ENCODE measurements around the gene ATP8B4.
"Not testable (repeated sequence)": the region's sequence is repeated elsewhere in the genome, so short reads cannot be mapped to it uniquely, and the experiment has no call there.

The ATP8B4 gene

GRCh38 chr15:50140098-50140497, 21.1 kb upstream of the ATP8B4 start:
- no peak for DNase-seq

- DNase-seq, result no peak
Observed at GRCh38 chr15:50138391-50138790, 19.4 kb upstream of the ATP8B4 start.

GRCh38 chr15:50137893-50138292, 18.9 kb upstream of the ATP8B4 start:
- DNase-seq, result no peak

- no peak for DNase-seq
Observed at GRCh38 chr15:50137330-50137761, 18.3 kb upstream of the ATP8B4 start.

- no peak for DNase-seq
Observed at GRCh38 chr15:50135031-50135551, 16.1 kb upstream of the ATP8B4 start.

- DNase-seq, result no peak
Observed at GRCh38 chr15:50134524-50135024, 15.5 kb upstream of the ATP8B4 start.

- DNase-seq, result not testable (repeated sequence)
Observed at GRCh38 chr15:50132251-50132984, 13.4 kb upstream of the ATP8B4 start.

GRCh38 chr15:50131617-50132016, 12.6 kb upstream of the ATP8B4 start:
- DNase-seq, result no peak

- DNase-seq, result no peak
Observed at GRCh38 chr15:50128266-50128665, 9.2 kb upstream of the ATP8B4 start.

GRCh38 chr15:50127255-50127777, 8.3 kb upstream of the ATP8B4 start:
- DNase-seq, result no peak

- no peak for DNase-seq
Observed at GRCh38 chr15:50126072-50126471, 7.0 kb upstream of the ATP8B4 start.

- no peak for DNase-seq
Observed at GRCh38 chr15:50124631-50125030, 5.6 kb upstream of the ATP8B4 start.

GRCh38 chr15:50123861-50124557, 5.0 kb upstream of the ATP8B4 start:
- no peak for DNase-seq

- no peak for DNase-seq
Observed at GRCh38 chr15:50120729-50121128, 1.7 kb upstream of the ATP8B4 start.

- no peak for DNase-seq
Observed at GRCh38 chr15:50117431-50118027, 1.5 kb downstream of the ATP8B4 start.

GRCh38 chr15:50116477-50116876, 2.6 kb downstream of the ATP8B4 start:
- DNase-seq, result no peak

GRCh38 chr15:50113992-50114780, 4.8 kb downstream of the ATP8B4 start:
- no peak for DNase-seq

GRCh38 chr15:50113187-50113505, 5.9 kb downstream of the ATP8B4 start:
- no peak for DNase-seq

- DNase-seq, result no peak
Observed at GRCh38 chr15:50112488-50113186, 6.4 kb downstream of the ATP8B4 start.

- DNase-seq, result no peak
Observed at GRCh38 chr15:50110285-50110684, 8.7 kb downstream of the ATP8B4 start.

GRCh38 chr15:50109076-50109987, 9.7 kb downstream of the ATP8B4 start:
- no peak for DNase-seq

Data from activated effector memory CD4-positive, alpha-beta T cell treated with anti-CD3 and anti-CD28 coated beads, Interleukin-2, amount 50 U/mL, for 16 hours (primary cell).